HepG2 (cell line): ENCODE data around the gene AK4. TPM values are rescaled to one million over a fixed set of nuclear protein-coding genes. Genes with fewer than 3 reads are reported as not detected.

Experiments
- FOXP1 ChIP-seq, 2 experiments: fragments of 450-650 bp in 1 of 2; IDR thresholded peaks; 2 replicates each; pipeline ENCODE4 v1.6.1; 2017 to 2018; ENCODE audit warnings: antibody characterized with exemption in 1 of 2
- GATAD2A ChIP-seq: IDR thresholded peaks from 2 replicates; pipeline ENCODE4 v1.6.1; 2016
- MIER2 ChIP-seq: IDR thresholded peaks from 2 replicates; pipeline ENCODE4 v1.6.1; 2016; ENCODE audit warnings: missing biosample characterization, missing genetic modification reagents
- MYC ChIP-seq: sonication (generic); formaldehyde crosslinking; IDR thresholded peaks from 2 replicates; pipeline ENCODE4 v1.9.0; 2021; ENCODE audit warnings: missing genetic modification reagents, borderline replicate concordance
- ZMYM3 ChIP-seq: sonication (generic); formaldehyde crosslinking; IDR thresholded peaks from 2 replicates; pipeline ENCODE4 v1.5.1; 2020; ENCODE audit warnings: mild to moderate bottlenecking, missing genetic modification reagents
- polyA plus RNA-seq, 8 experiments: library from polyadenylated mRNA; depleted of rRNA in 3 of 8; stranded (reverse) in 7 of 8; unstranded in 1 of 8; fragments of >200 nt; fragmentation: Illumina TruSeq in 4 of 8; extraction: Trizol in 4 of 8; gene quantifications; 2 replicates each; pipeline versions ENCODE4 v1.2.1 to v1.2.3, GENCODE V29; 2011 to 2016; ENCODE audit warnings: low read depth in 4 of 8, missing spikeins in 1 of 8, mixed read lengths in 1 of 8; ENCODE audit not compliant: insufficient read depth in 1 of 8
- total RNA-seq, 5 experiments: library from RNA; depleted of rRNA; stranded (reverse); fragments of >200 nt; fragmentation: Illumina TruSeq; extraction: Trizol; gene quantifications; 2 replicates each; pipeline ENCODE4 v1.2.3, GENCODE V29; 2016; ENCODE audit warnings: low read depth in 1 of 5
- TF ChIP-seq, protein P1 (sequence below): sonication (generic); formaldehyde crosslinking; IDR thresholded peaks from 2 replicates; pipeline ENCODE4 v1.5.1; 2020; ENCODE audit warnings: mild to moderate bottlenecking, missing genetic modification reagents, borderline replicate concordance
- TF ChIP-seq, protein P2 (sequence below): sonication (generic); formaldehyde crosslinking; IDR thresholded peaks from 2 replicates; pipeline ENCODE4 v1.4.0; 2020; ENCODE audit warnings: mild to moderate bottlenecking, missing genetic modification reagents

The AK4 gene
- total and polyA plus RNA-seq, 2 of the 13 experiments (the other 11 are each of a cell fraction or from before 2014, with no cell fraction given) = 110 to 160 TPM

DNA sequence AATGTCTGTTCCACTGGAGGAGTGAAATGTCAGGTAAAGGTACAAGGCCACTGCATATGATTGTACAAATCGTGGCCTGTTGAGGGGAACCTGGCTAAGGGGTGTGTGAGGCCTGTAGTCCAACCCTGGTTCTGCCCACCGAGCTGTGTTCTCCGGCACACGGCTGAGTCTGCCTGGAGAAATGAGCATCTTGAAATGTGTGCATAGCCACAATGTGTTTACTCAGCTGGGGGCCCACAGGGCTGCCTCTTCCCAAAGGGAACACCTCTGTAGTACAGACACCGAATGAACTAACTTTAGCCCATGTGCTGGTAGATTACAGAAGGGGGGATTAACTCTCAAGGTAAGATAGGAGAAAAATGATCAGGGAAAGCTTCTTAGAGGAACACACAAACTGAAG is 30.2 kb downstream of the AK4 start (continued):
- TF ChIP-seq FOXP1 (IDR thresholded peaks at IDR 0.05) (no peak), FOXP1 (CRISPR knock-in tag; IDR thresholded peaks at IDR 0.05) (0 out of 2 replicates have a peak, but pooled peaks have one; percentile 42), MYC (CRISPR knock-in tag) (no peak), MIER2 (no peak), GATAD2A (CRISPR knock-in tag) (peak; percentile 72), ZMYM3 (CRISPR knock-in tag) (0 out of 2 replicates have a peak, but pooled peaks have one; percentile 20)
- TF ChIP-seq, protein P1, sequence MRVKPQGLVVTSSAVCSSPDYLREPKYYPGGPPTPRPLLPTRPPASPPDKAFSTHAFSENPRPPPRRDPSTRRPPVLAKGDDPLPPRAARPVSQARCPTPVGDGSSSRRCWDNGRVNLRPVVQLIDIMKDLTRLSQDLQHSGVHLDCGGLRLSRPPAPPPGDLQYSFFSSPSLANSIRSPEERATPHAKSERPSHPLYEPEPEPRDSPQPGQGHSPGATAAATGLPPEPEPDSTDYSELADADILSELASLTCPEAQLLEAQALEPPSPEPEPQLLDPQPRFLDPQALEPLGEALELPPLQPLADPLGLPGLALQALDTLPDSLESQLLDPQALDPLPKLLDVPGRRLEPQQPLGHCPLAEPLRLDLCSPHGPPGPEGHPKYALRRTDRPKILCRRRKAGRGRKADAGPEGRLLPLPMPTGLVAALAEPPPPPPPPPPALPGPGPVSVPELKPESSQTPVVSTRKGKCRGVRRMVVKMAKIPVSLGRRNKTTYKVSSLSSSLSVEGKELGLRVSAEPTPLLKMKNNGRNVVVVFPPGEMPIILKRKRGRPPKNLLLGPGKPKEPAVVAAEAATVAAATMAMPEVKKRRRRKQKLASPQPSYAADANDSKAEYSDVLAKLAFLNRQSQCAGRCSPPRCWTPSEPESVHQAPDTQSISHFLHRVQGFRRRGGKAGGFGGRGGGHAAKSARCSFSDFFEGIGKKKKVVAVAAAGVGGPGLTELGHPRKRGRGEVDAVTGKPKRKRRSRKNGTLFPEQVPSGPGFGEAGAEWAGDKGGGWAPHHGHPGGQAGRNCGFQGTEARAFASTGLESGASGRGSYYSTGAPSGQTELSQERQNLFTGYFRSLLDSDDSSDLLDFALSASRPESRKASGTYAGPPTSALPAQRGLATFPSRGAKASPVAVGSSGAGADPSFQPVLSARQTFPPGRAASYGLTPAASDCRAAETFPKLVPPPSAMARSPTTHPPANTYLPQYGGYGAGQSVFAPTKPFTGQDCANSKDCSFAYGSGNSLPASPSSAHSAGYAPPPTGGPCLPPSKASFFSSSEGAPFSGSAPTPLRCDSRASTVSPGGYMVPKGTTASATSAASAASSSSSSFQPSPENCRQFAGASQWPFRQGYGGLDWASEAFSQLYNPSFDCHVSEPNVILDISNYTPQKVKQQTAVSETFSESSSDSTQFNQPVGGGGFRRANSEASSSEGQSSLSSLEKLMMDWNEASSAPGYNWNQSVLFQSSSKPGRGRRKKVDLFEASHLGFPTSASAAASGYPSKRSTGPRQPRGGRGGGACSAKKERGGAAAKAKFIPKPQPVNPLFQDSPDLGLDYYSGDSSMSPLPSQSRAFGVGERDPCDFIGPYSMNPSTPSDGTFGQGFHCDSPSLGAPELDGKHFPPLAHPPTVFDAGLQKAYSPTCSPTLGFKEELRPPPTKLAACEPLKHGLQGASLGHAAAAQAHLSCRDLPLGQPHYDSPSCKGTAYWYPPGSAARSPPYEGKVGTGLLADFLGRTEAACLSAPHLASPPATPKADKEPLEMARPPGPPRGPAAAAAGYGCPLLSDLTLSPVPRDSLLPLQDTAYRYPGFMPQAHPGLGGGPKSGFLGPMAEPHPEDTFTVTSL = 0 out of 2 replicates have a peak, but pooled peaks have one; percentile 14
- TF ChIP-seq, protein P2, sequence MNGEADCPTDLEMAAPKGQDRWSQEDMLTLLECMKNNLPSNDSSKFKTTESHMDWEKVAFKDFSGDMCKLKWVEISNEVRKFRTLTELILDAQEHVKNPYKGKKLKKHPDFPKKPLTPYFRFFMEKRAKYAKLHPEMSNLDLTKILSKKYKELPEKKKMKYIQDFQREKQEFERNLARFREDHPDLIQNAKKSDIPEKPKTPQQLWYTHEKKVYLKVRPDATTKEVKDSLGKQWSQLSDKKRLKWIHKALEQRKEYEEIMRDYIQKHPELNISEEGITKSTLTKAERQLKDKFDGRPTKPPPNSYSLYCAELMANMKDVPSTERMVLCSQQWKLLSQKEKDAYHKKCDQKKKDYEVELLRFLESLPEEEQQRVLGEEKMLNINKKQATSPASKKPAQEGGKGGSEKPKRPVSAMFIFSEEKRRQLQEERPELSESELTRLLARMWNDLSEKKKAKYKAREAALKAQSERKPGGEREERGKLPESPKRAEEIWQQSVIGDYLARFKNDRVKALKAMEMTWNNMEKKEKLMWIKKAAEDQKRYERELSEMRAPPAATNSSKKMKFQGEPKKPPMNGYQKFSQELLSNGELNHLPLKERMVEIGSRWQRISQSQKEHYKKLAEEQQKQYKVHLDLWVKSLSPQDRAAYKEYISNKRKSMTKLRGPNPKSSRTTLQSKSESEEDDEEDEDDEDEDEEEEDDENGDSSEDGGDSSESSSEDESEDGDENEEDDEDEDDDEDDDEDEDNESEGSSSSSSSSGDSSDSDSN = peak; percentile 40; the same call in 1 of the 2 replicates
